B cell (primary cell): ENCODE data around the gene STX8.

Experiments used
- CTCF ChIP-seq: fragments of 200-600 bp; IDR thresholded peaks from one replicate; pipeline ENCODE4 v1.8.0; 2022; ENCODE audit warnings: antibody characterized with exemption, mild to moderate bottlenecking
- EZH2 ChIP-seq: IDR thresholded peaks from 2 replicates; pipeline ENCODE4 v1.6.1; 2012; ENCODE audit warnings: borderline replicate concordance, low read depth, mild to moderate bottlenecking, moderate library complexity, low read length; ENCODE audit not compliant: insufficient read depth, poor library complexity, severe bottlenecking

DNA sequence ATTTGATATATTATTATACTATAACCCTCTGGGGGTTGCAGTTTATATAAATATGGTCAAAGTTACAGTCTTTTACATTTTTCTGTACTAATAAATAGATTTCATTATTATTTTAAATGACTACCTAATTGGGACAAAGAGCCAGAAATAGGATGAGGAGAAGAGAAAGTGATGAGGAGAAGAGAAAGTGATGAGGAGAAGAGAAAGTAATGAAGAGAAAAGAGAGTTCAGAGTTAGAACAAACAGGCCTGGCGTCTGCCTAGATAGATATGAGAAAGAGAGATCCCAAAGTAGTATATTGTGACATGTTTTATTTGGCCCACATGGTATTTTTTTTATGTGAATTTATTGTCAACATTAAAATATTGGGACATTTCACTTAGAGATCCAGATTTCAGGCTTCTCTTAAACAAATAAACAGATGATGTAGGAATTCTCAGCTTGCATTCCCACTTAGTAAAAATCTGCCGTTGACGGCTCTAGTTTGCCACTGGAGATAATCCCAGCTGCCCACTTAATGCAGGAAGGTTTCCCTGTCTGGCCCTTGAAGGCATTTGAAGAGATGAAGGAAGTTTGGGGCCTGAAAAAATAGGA lies 210.7 kb downstream of the STX8 start:
- TF ChIP-seq CTCF = no peak
- no peak for TF ChIP-seq EZH2
